HG03460 (cell line): ENCODE data around the gene CBFA2T2.
"Not testable (repeated sequence)": the region's sequence is repeated elsewhere in the genome, so short reads cannot be mapped to it uniquely, and the experiment has no call there.

Experiments used
- ATAC-seq: cut with Tn5 transposase; IDR thresholded peaks from one replicate; pipeline ENCODE4 v1.9.1; 2021; ENCODE audit not compliant: unreplicated experiment

Gene CBFA2T2

DNA sequence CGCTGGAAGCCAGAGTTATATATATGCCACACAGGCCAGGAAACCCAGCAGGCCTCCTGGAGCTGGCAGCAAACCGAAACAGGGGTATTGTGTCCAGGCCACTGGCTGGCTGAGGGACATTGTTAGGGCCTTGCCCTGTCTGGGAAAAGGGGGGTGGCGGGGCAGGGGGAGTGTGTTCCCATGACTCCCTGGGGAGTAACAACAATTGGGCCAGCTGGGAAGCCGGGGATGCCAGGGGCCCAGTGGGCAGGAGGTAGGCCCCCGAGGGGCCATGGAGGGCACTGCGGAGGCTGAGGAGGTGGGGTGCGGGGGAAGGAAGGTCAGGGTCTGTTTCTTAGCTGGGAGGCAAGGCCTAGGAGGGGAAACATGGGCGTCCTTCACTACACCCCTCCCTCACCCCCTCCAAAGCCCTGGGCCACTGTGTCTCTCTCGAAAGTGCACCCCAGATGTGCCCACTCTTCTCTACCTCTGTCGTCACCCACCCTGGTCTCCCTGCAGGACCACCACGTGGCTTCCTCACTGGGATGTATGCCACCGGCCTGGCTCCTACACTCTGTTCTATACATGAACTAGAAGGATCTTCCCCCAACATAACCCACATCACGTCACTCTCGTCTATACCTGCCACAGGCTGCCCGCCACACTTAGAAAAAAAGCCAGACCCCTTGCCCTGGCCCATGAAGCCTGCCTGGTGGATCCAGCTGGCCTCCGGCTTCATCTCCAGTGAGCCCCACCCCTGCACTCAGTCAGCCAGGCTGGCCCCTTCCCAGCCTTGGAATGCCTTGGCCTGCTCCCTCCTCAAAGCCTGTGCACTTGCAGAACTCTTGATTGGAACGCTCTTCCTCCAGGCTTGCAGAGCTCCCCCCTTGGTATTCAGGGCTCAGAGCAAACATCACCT is 204.1 kb downstream of the CBFA2T2 start:
- no peak for ATAC-seq

DNA sequence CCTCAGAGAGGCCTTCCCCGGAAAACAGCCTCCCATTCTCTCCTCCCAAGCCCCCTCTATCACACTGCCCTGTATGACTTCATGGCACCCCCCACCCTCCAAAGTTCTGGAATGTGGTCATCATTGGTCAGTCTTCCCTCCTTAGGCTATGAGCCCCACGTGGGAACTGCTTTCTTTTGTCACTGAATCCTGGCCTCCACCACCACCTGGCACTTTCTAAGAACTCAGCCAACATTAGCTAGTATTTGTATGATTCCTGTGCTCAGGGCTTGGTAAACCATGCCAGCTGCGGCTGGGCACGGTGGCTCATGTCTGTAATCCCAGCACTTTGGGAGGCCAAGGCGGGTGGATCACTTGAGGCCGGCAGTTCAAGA is 204.7 kb downstream of the CBFA2T2 start:
- no peak for ATAC-seq

DNA sequence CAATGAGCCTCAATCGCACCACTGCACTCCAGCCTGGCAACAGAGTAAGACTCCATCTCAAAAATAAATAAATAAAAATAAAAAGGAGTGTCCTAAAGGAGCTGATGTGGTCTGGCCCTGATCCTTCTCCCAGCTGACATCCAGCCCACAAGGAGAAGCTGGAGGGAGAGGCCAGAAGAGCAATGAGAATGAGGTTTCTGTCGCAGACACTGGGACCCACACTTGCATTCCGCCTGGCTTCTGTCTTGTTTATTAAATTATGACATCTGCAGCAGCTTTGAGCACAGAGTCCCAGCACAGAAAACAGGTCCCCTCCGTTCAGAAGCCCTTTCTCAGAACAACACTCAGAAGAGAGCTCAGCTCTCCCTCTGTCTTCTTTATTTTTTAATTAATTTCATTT is 206.6 kb downstream of the CBFA2T2 start:
- ATAC-seq, result no peak

DNA sequence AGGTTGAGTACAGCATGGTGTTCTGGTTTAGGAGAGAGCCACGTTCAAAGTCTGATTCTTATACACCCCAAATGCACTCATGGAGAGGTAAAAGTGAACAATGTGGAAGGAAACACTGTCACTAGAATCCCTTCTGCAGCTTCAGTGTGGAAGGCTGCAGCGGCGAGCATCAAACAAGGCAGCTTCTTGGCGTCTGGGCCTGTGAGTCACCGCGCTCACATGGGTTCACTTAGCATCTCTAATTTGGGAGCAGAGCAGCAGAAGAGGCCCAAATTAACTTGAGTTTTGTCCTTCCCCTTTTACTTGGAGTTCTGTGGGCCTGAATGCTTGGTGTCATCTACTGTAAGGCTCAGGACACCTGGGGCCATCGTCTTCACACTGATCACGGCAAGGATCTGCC is 207.2 kb downstream of the CBFA2T2 start:
- ATAC-seq, result no peak

DNA sequence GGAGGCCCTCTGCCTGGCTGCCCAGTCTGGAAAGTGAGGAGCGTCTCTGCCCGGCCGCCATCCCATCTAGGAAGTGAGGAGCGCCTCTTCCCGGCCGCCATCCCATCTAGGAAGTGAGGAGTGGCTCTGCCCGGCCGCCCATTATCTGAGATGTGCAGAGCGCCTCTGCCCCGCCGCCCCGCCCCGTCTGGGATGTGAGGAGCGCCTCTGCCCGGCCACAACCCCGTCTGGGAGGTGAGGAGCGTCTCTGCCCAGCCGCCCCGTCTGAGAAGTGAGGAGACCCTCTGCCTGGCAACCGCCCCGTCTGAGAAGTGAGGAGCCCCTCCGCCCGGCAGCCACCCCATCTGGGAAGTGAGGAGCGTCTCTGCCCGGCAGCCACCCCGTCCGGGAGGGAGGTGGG is 209.1 kb downstream of the CBFA2T2 start:
- ATAC-seq, result not testable (repeated sequence)
